ENCODE data around the gene CLCF1. TPM values are rescaled to one million over a fixed set of nuclear protein-coding genes. Genes with fewer than 3 reads are reported as not detected.

The CLCF1 gene
- total and polyA plus RNA-seq, 8 donors, result 1.3 to 11.2 (median 2.6) TPM

DNA sequence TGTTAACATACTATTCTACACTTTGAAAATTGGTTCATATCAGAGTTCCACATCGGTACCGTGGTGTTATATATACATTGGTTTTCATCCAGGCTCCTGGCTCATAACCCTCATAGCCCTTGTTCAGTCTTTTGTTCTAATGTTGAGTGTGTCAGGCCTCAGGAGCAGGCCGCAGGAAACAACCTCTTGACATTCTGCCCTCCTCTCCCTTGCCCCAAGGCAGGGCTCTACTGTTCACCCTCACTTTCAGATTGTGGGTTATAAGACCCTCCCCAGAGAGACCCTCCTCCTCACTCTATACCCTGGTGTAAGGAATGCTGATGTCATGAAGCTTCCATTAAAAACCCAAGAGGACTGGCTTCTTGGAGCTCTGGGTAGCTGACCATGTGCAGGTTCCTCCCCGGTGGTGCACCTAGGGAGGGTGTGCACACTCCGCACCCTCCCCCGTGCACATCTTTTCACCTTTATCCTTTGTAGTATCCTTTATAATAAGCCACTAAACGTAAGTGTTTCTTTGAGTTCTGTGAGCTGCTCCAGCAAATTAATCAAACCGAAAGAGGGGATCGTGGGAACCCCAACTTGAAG is 58.0 kb downstream of the CLCF1 start:
- FAIRE-seq (no peak), ATAC-seq (no peak), DNase-seq (no peak)
- H3K4me1 ChIP-seq, result peaks cover 0 to 13% (median 6%) of the 10 kb centered on the region in 3 donors
- no peaks in the 10 kb centered on the region for H3K36me3 ChIP-seq
- H3K4me3 ChIP-seq, result no peak overlapping the region
- TF ChIP-seq, protein P1, sequence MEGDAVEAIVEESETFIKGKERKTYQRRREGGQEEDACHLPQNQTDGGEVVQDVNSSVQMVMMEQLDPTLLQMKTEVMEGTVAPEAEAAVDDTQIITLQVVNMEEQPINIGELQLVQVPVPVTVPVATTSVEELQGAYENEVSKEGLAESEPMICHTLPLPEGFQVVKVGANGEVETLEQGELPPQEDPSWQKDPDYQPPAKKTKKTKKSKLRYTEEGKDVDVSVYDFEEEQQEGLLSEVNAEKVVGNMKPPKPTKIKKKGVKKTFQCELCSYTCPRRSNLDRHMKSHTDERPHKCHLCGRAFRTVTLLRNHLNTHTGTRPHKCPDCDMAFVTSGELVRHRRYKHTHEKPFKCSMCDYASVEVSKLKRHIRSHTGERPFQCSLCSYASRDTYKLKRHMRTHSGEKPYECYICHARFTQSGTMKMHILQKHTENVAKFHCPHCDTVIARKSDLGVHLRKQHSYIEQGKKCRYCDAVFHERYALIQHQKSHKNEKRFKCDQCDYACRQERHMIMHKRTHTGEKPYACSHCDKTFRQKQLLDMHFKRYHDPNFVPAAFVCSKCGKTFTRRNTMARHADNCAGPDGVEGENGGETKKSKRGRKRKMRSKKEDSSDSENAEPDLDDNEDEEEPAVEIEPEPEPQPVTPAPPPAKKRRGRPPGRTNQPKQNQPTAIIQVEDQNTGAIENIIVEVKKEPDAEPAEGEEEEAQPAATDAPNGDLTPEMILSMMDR (IDR thresholded peaks at IDR 0.05), result no peak
- intact Hi-C loops (cut with DNase I), result loop anchor here in 1 of 3 donors (10.0 kb wide), 1 partner anchor 231 kb away; no protein-coding TSS in a partner anchor
- no peak overlapping the region for H3K27ac ChIP-seq
- no peaks in the 10 kb centered on the region for H3K9me3 ChIP-seq
- 72 to 80% methylated on average over 9 of the region's 9 CpGs for WGBS, 2 donors
- H3K27me3 ChIP-seq, result no peaks in the 10 kb centered on the region

DNA sequence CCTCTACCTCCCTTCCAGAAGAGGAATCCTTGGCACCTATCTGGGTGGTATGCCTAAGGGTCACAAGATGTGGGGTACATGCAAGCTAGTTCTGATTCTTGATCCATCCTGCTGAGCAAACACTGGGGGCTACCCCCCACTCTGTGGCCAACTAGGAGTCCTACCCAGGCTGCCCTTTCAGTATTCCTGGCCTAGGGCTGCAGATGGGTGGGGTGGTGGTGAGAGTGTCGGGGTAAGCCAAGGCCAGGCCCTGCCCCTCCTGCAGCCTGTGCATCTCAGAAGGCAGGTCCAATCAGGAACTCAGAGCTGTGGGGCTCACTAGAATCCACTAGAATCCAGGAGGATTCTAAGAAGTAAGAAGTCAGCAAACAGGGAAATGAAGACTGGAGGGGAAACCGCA is 59.2 kb downstream of the CLCF1 start:
- 81 to 86% methylated on average over 2 of the region's 2 CpGs for WGBS, 2 donors

More for the DNA sequence above, 59.2 kb downstream of the CLCF1 start:
- TF ChIP-seq, protein P1 (IDR thresholded peaks at IDR 0.05), result no peak
- peaks cover 0 to 5% (median 0%) of the 10 kb centered on the region in 3 donors for H3K36me3 ChIP-seq
- FAIRE-seq, result no peak
- no peak for DNase-seq
- peaks cover 0 to 13% (median 6%) of the 10 kb centered on the region in 3 donors for H3K4me1 ChIP-seq
- no peak for ATAC-seq
- no peak overlapping the region for H3K4me3 ChIP-seq
- H3K27me3 ChIP-seq, result no peaks in the 10 kb centered on the region
- no peaks in the 10 kb centered on the region for H3K9me3 ChIP-seq
- no peak overlapping the region for H3K27ac ChIP-seq
- intact Hi-C loops (cut with DNase I), result loop anchor here in 2 of 3 donors (5.0 to 10.0 kb wide), 2 partner anchors 47 to 229 kb away; partner anchors contain the start of gene GRK2 (in 2 of the 2)

Other genes with a start within 250 kb of the CLCF1 start
- gene GRK2, start 107.1 kb downstream of the CLCF1 start, total RNA-seq, result 10 to 100 TPM; 19.1 to 31.9 (median 21.5) TPM
- 10 to 100 TPM; 52.8 to 60.6 TPM for gene GRK2, start 107.1 kb downstream of the CLCF1 start, polyA plus RNA-seq
- 10 to 100 TPM in 5 of 6 donors, 1 to 10 TPM in 1; 9.8 to 31.3 (median 12.3) TPM for gene ANKRD13D, start 84.3 kb downstream of the CLCF1 start, total RNA-seq
- 10 to 100 TPM; 60.0 to 60.7 TPM for gene ANKRD13D, start 84.3 kb downstream of the CLCF1 start, polyA plus RNA-seq
- 10 to 100 TPM; 15.2 to 29.1 (median 21.2) TPM for gene SSH3, start 70.1 kb downstream of the CLCF1 start, total RNA-seq
- gene SSH3, start 70.1 kb downstream of the CLCF1 start, polyA plus RNA-seq, result 10 to 100 TPM; 29.0 to 29.2 TPM
- 10 to 100 TPM; 35.0 to 50.8 (median 43.4) TPM for gene POLD4, start 20.1 kb downstream of the CLCF1 start, total RNA-seq
- 10 to 100 TPM; 80.6 to 99.3 TPM for gene POLD4, start 20.1 kb downstream of the CLCF1 start, polyA plus RNA-seq
- gene RAD9A, start 18.4 kb upstream of the CLCF1 start, total RNA-seq, result 10 to 100 TPM in 5 of 6 donors, 1 to 10 TPM in 1; 9.4 to 18.0 (median 12.8) TPM
- gene RAD9A, start 18.4 kb upstream of the CLCF1 start, polyA plus RNA-seq, result 10 to 100 TPM; 39.8 to 45.2 TPM
- 10 to 100 TPM; 49.0 to 72.8 (median 62.9) TPM for gene PPP1CA, start 28.3 kb upstream of the CLCF1 start, total RNA-seq
- 10 to 100 TPM; 57.7 to 68.5 TPM for gene PPP1CA, start 28.3 kb upstream of the CLCF1 start, polyA plus RNA-seq
- gene TBC1D10C, start 30.5 kb upstream of the CLCF1 start, total RNA-seq, result 1 to 10 TPM in 4 of 6 donors, under 1 TPM in 2; 0.05 to 2.9 (median 1.1) TPM
- gene TBC1D10C, start 30.5 kb upstream of the CLCF1 start, polyA plus RNA-seq, result 1 to 10 TPM; 1.5 to 2.5 TPM
- 1 to 10 TPM in 1 of 6 donors, under 1 TPM in 5; 0.39 to 1.1 (median 0.80) TPM for gene CARNS1, start 42.1 kb upstream of the CLCF1 start, total RNA-seq
- gene CARNS1, start 42.1 kb upstream of the CLCF1 start, polyA plus RNA-seq, result 1 to 10 TPM in 1 of 2 donors, under 1 TPM in 1; 0.89 to 2.2 TPM
- 10 to 100 TPM; 17.6 to 29.3 (median 21.7) TPM for gene RPS6KB2, start 54.9 kb upstream of the CLCF1 start, total RNA-seq
- gene RPS6KB2, start 54.9 kb upstream of the CLCF1 start, polyA plus RNA-seq, result 10 to 100 TPM; 57.4 to 71.6 TPM
- 1 to 10 TPM in 4 of 6 donors, under 1 TPM in 2; 0.63 to 4.1 (median 1.8) TPM for gene PTPRCAP, start 64.1 kb upstream of the CLCF1 start, total RNA-seq
- gene PTPRCAP, start 64.1 kb upstream of the CLCF1 start, polyA plus RNA-seq, result 10 to 100 TPM; 10.9 to 13.1 TPM
- 10 to 100 TPM; 40.3 to 56.3 (median 47.7) TPM for gene CORO1B, start 69.9 kb upstream of the CLCF1 start, total RNA-seq
- 10 to 100 TPM; 53.0 to 66.4 TPM for gene CORO1B, start 69.9 kb upstream of the CLCF1 start, polyA plus RNA-seq
- gene GPR152, start 79.1 kb upstream of the CLCF1 start, total RNA-seq, result not detected
- gene GPR152, start 79.1 kb upstream of the CLCF1 start, polyA plus RNA-seq, result not detected
- gene CABP4, start 81.8 kb upstream of the CLCF1 start, total RNA-seq, result 1 to 10 TPM in 2 of 6 donors, under 1 TPM in 3, not detected in 1; 0.58 to 1.5 (median 0.88) TPM
- 1 to 10 TPM in 1 of 2 donors, under 1 TPM in 1; 0.99 to 1.2 TPM for gene CABP4, start 81.8 kb upstream of the CLCF1 start, polyA plus RNA-seq
- 10 to 100 TPM; 45.1 to 72.1 (median 52.4) TPM for gene TMEM134, start 95.7 kb upstream of the CLCF1 start, total RNA-seq
- 10 to 100 TPM; 90.1 to 93.4 TPM for gene TMEM134, start 95.7 kb upstream of the CLCF1 start, polyA plus RNA-seq
- gene AIP, start 109.4 kb upstream of the CLCF1 start, total RNA-seq, result 10 to 100 TPM; 20.2 to 33.3 (median 23.6) TPM
- 10 to 100 TPM; 45.1 to 45.8 TPM for gene AIP, start 109.4 kb upstream of the CLCF1 start, polyA plus RNA-seq
- 10 to 100 TPM; 10.2 to 34.3 (median 20.5) TPM for gene PITPNM1, start 131.8 kb upstream of the CLCF1 start, total RNA-seq
- 10 to 100 TPM; 34.4 to 35.7 TPM for gene PITPNM1, start 131.8 kb upstream of the CLCF1 start, polyA plus RNA-seq
- gene CDK2AP2, start 134.6 kb upstream of the CLCF1 start, total RNA-seq, result 10 to 100 TPM; 27.1 to 41.8 (median 35.2) TPM
- gene CDK2AP2, start 134.6 kb upstream of the CLCF1 start, polyA plus RNA-seq, result 10 to 100 TPM; 46.4 to 65.6 TPM
- gene CABP2, start 149.8 kb upstream of the CLCF1 start, total RNA-seq, result not detected
- not detected for gene CABP2, start 149.8 kb upstream of the CLCF1 start, polyA plus RNA-seq
- 100 to 1,000 TPM; 169 to 350 (median 205) TPM for gene GSTP1, start 210.2 kb upstream of the CLCF1 start, total RNA-seq
- 100 to 1,000 TPM; 310 to 315 TPM for gene GSTP1, start 210.2 kb upstream of the CLCF1 start, polyA plus RNA-seq
- gene NDUFV1, start 233.3 kb upstream of the CLCF1 start, total RNA-seq, result 100 to 1,000 TPM in 4 of 6 donors, 10 to 100 TPM in 2; 82.5 to 126 (median 109) TPM
- 100 to 1,000 TPM; 206 to 281 TPM for gene NDUFV1, start 233.3 kb upstream of the CLCF1 start, polyA plus RNA-seq

Measured in pancreas (tissue), 10 donors.